Heart left ventricle (tissue), 13 donors: ENCODE results near the gene C17orf78.

Experiments
- CTCF ChIP-seq, 12 donors: fragments of 200-600 bp; sonication (generic) in 4 of 12; IDR thresholded peaks; one replicate each; pipeline versions ENCODE4 v1.5.0 to v1.8.0; 2018 to 2022; ENCODE audit warnings: antibody characterized with exemption in 12 of 12, mild to moderate bottlenecking in 5 of 12
- POLR2A ChIP-seq, 2 donors: fragments of 450-650 bp; IDR thresholded peaks; one replicate each; pipeline ENCODE4 v1.6.1; 2017; ENCODE audit warnings: antibody characterized with exemption in 2 of 2, mild to moderate bottlenecking in 2 of 2, moderate library complexity in 2 of 2
- donor health status: ischemic (EF 13 %, LVEDD 7.1; RV severe dilation, severe dysfunction).
- donor health status: DM: no; HTN: yes; CAD: no.
- donor health status: DM: no; HTN: no; CAD: no.
- donor health status: ischemic (EF 25% LVEDD 6.9; RV normal size, moderate dysfunction).
- donor health status: ischemic (EF 25% LVEDD 5.7; RV mildly dilated, moderate dysfunction).
- donor health status: ischemic (EF 35%, LVEDD 5.7; RV mildly dilated, moderate dysfunction).
- donor health status: nonischemic (EF 11% LVEDD 7.7; RV severe dilation, severe dysfunction).
- donor health status: DM: yes; HTN: yes; CAD: no.
- donor health status: PGD.
- donor health status: ischemic (EF 29% LVEDD 5.4; RV normal size, mild dysfunction).
- donor health status: nonischemic (EF 23%, LVEDD 6.1; RV moderate dilation, normal function).

- peak in 11 of 12 donors; percentile 7 to 69 (median 50) for TF ChIP-seq CTCF (IDR thresholded peaks at IDR 0.05)
- peak in 1 of 2 donors; percentile 74 for TF ChIP-seq POLR2A (IDR thresholded peaks at IDR 0.05)
These were observed 16.7 kb upstream of the C17orf78 start for GRCh38 chr17:37358830-37359681.
